GM21423 (cell line): ENCODE results near the gene WDSUB1.
A peak's percentile ranks its signal among the peaks of the same experiment; 100 is the strongest.

Source experiments
- ATAC-seq: cut with Tn5 transposase; IDR thresholded peaks from one replicate; pipeline ENCODE4 v1.9.1; 2021; ENCODE audit warnings: mild to moderate bottlenecking, moderate library complexity; ENCODE audit not compliant: unreplicated experiment

WDSUB1 gene

GRCh38 chr2:159267921-159268320 is 18.6 kb downstream of the WDSUB1 start:
- no peak for ATAC-seq

GRCh38 chr2:159266554-159266953 is 19.9 kb downstream of the WDSUB1 start:
- no peak for ATAC-seq

GRCh38 chr2:159265171-159265576 is 21.3 kb downstream of the WDSUB1 start:
- no peak for ATAC-seq

GRCh38 chr2:159262904-159263303 is 23.6 kb downstream of the WDSUB1 start:
- no peak for ATAC-seq

GRCh38 chr2:159262226-159262625 is 24.3 kb downstream of the WDSUB1 start:
- no peak for ATAC-seq

GRCh38 chr2:159256159-159256558 is 30.3 kb downstream of the WDSUB1 start:
- no peak for ATAC-seq

DNA sequence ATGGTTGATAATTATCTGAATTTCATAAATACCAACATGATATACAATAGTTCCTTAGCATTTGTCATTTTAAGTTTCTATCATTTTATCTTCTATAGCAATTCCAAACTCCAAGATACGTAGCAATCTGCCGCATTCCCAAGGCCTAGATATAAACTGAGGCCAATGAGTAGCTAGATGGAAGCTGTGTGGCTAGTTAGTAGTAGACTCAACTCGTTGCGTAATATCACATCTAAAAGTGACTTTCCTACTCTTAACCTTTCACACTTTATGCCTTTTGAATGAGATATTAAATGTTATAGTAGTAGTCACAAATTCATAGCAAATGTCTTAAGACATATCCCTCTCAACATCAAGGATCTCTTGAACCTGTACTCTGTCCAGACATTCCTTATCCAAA is 33.6 kb downstream of the WDSUB1 start:
- no peak for ATAC-seq

DNA sequence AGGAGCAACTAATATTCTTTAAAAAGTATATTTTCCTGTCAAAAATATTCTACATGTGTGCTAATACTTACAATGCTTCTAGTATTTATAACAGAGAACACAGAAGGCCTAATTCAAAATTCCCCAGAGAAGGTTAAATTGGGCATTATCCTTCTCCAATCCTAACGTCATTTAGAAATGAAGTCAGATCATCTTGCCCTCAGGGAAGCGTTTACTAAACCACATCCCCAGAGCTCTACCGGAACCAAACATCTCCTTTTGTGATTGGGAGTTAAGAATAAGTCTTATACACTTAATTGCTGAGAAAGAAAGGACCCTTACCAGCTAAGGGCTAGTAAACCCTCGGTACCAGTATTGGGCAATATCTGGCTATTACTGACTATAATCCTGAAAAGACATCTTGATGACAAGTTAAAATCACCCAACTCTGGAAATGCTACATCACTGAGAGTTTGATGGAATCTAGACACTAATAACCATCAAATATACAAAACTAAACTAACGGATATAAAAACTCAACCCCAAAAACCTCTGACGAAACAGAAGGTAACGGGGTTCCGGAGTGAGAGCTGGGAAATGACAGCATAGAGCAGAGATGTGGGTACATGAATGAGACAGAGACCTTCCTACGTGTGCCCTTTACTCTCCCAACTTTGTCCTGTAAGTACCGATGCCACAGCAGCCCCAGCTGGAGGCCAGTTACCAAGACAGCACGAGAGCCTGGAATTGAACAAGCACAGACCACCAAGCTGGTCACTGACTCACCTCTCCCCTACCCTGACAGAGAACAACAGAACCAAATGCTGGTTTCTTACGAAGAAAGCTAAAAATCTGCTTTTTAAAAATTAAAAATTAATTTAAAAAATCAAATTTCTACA is 35.0 kb downstream of the WDSUB1 start:
- no peak for ATAC-seq

DNA sequence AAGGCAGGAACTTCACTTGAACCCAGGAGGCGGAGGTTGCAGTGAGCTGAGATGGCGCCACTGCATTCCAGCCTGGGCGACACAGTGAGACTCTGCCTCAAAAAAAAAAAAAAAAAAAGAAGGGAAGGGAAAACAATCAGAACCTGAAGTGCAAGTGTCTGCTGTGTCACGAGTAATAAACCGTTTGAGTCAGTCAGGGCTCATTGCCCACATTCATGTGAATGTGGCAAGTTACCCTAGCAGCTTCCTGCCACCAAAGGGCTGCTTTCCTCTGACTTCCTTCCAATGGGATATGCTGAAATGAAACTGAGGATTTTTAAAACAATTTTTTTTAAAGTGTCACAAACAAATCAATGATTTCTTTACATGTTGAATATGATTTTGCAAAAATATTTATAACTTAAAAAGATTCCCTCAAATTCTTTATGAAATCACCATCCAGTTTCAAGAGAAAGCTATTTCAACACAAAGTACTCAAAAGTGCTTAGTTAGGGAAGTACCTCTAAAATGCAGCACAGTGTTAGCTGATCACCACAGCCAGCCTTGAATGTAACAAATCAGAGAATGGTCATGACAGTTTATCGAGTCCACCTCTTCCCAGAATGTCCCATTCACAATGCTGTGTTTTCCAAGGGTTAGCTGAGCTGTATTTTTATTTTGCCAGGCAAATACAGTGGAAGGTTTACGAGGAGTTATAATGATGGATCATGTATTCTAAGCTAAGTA is 36.4 kb downstream of the WDSUB1 start:
- peak; percentile 89 for ATAC-seq

GRCh38 chr2:159246325-159246988 is 40.0 kb downstream of the WDSUB1 start:
- no peak for ATAC-seq

DNA sequence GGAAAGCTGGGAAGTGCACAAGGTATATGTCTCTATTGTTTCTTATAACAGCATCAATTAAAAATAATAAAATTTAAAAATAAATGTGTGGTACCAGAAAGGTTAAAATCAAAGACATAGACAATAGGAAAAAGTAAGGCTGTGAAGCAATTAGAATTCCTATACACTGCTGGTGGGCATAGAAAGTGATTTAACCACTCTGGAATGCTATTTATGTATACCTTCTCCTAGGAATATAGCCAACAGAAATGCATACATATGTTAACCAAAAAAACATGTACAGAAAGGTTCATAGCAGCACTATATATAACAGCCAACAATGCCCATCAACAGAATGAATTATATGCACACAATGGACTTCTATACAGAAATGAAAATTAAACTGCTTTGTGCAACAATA is 43.0 kb downstream of the WDSUB1 start:
- no peak for ATAC-seq

DNA sequence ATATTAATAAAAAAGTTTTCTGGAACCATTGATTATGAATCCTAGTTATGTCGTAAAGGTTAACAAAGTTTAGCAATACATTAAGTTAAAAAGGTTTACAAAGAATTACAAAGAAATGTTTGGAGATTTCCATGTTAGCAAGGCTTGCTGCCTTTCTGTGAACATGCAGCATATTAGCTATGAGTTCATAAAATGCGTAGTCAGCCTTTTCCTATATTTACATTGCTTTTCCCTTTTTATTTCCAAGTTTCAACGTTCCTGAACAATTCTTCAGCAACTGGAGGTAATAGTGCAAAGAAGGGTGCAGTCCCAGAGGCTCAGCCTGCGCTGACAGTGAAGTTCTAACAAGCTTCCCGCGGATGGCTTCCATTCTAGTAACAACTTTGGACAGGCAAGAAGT is 51.6 kb downstream of the WDSUB1 start:
- no peak for ATAC-seq

DNA sequence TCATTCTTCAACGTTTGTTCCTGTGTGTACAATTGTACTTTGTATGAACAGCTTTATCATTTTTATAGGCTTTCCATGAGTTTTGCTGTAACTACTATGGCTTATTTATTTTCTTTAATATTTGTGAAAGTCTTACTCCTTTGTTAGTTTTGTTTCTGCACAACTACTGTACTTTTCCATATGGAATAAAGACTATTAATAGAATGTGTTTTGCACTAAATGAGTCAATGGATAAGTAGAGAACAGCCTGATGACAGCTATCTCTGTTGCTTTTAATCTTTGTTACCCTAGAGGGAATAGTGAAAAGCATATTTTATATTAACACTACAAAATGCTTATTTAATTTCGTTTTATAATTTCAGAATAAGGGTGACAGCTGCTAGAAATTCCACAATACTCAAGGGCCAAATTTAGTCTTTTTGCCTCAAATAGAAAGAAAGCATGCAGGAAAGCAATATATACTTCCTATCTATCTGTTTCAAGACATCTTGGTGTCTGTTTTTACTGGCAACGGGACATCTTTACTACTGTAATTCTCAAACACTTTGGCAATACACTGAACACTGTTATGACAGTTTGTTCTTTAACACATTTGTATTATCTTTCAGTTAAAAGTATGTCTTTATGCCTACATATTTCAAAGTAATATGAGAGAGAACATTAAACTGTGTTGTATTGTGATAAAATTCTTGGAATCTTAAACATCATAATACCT is 53.9 kb downstream of the WDSUB1 start:
- no peak for ATAC-seq

- no peak for ATAC-seq
Measured at GRCh38 chr2:159230145-159230877, 56.2 kb downstream of the WDSUB1 start.

DNA sequence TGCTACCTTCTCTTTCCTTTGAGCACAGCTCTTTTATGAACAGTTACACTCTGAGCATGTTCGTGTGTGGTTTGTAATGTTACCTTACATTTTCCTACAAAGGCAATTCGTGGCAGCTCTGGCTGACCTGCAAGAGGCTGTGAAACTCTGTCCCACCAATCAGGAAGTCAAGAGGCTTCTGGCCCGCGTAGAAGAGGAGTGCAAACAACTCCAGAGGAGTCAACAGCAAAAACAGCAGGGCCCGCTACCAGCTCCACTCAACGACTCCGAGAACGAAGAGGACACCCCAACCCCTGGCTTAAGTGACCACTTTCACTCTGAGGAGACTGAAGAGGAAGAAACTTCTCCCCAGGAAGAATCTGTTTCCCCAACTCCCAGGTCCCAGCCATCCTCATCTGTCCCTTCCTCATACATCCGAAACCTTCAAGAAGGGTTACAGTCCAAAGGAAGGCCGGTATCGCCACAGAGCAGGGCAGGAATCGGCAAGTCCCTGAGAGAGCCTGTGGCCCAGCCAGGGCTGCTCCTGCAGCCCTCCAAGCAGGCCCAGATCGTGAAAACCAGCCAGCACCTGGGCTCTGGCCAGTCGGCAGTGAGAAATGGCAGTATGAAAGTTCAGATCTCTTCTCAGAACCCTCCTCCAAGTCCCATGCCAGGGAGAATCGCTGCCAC is 56.9 kb downstream of the WDSUB1 start:
- no peak for ATAC-seq

DNA sequence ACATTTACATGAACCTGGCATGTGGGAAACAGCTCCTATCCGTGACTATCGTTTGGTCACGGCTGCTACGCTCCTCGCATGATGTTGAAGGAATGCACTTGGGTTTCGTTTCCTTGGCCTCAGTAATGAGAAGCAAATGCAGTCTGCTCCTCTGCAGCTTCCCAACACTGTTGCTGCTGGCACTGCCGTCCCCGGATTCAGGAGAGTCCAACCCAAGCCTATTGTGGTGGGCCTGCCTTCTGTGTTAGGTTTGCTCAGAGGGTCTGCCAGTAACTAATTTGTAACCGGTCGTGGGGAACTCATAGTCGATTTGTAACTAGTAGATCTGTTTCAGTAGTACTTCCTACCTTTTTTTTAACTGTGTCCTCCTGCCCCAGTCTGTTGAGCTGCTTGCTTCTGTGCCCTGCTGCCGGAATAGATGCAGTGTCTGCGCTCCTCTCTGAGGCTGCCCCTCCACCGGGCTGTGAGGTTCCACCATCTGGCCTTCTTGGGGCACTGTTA is 58.4 kb downstream of the WDSUB1 start:
- ATAC-seq = no peak

DNA sequence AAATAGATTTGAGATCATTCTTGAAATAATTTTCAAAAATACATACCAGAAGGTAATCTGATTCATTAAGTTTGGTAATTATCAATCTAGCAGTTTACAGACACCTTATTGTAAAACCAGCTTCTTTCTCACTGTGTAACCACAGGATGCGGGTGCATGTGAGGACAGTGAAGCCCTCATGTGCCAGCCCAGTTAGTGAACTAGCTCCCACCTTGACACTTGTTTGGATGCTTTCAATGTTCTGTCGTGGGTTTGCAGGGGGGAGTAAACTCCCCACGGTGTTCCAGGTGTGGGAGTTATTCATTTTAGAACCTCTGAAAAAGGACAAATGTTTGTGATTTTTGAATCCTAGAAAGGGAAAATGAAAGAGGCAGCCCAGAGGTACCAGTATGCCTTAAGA is 59.0 kb downstream of the WDSUB1 start:
- no peak for ATAC-seq

- no peak for ATAC-seq
Measured at GRCh38 chr2:159226608-159227385, 59.7 kb downstream of the WDSUB1 start.

GRCh38 chr2:159226059-159226461 is 60.4 kb downstream of the WDSUB1 start:
- ATAC-seq = peak; percentile 73
